Activated T-helper 1 cell treated with anti-CD3 and anti-CD28 coated beads, Interleukin-12 subunit alpha, Interleukin-12 subunit beta, Interleukin-2, Interleukin-4 antibody, amounts not matched to agents 30 ng/mL and 10 ng/mL and 1 ng/mL, durations not matched to agents 14 hours and 24 hours and 36 hours (primary cell): ENCODE results near the gene RPN2. TPM values are rescaled to one million over a fixed set of nuclear protein-coding genes. Genes with fewer than 3 reads are reported as not detected.
A peak's percentile ranks its signal among the peaks of the same experiment; 100 is the strongest.

Experiments
- DNase-seq: peaks from one replicate; pipeline ENCODE4 v3.0.0; 2021; ENCODE audit warnings: low spot score
- H3K27ac Mint-ChIP-seq: one replicate; pipeline ENCODE4 v1.8.0; 2021; ENCODE audit warnings: mild to moderate bottlenecking, mixed read lengths
- H3K27me3 Mint-ChIP-seq: one replicate; pipeline ENCODE4 v1.8.0; 2022; ENCODE audit warnings: mild to moderate bottlenecking, moderate library complexity, mixed read lengths; ENCODE audit not compliant: insufficient read depth
- H3K36me3 Mint-ChIP-seq: one replicate; pipeline ENCODE4 v1.8.0; 2021; ENCODE audit warnings: low read depth, mixed read lengths
- H3K4me1 Mint-ChIP-seq: one replicate; pipeline ENCODE4 v1.8.0; 2021; ENCODE audit warnings: low read depth, mixed read lengths
- H3K4me3 Mint-ChIP-seq: one replicate; pipeline ENCODE4 v1.8.0; 2021; ENCODE audit warnings: mild to moderate bottlenecking, moderate library complexity, mixed read lengths
- H3K9me3 Mint-ChIP-seq: one replicate; pipeline ENCODE4 v1.8.0; 2021; ENCODE audit warnings: mixed read lengths
- intact Hi-C: fragments of 100-400 bp; cut with micrococcal nuclease; formaldehyde crosslinking; loops from one replicate; pipeline ENCODE4 v1.15.1; 2024
- total RNA-seq: library from RNA; stranded (reverse); gene quantifications from 2 replicates; pipeline ENCODE4 v1.2.3, GENCODE V29; 2022

RPN2 gene
- total RNA-seq, 1 donor from 2014 or later = 223 TPM

DNA sequence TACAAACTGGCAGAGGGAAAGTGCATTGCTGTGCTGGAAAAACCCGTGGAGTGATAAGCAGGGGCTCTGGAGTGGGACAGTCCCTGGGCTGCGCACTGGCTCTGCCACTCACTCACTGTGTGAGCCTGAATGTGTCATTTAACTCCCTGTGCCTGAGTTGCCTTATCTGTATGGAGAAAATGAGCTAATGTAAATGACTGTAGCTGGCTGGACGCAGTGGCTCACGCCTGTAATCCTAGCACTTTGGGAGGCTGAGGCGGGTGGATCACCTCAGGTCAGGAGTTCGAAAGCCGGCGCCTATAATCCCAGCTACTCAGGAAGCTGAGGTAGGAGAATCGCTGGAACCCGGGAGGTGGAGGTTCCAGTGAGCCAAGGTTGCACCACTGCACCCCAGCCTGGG lies 18.4 kb upstream of the RPN2 start:
- Mint-ChIP-seq H3K27me3 (peaks cover 16% of the 10 kb centered on the region), H3K9me3 (no peaks in the 10 kb centered on the region), H3K4me3 (no peak overlapping the region), H3K4me1 (no peaks in the 10 kb centered on the region), H3K36me3 (no peaks in the 10 kb centered on the region), H3K27ac (no peak overlapping the region)
- intact Hi-C loops = no loop called here
- no peak for DNase-seq

DNA sequence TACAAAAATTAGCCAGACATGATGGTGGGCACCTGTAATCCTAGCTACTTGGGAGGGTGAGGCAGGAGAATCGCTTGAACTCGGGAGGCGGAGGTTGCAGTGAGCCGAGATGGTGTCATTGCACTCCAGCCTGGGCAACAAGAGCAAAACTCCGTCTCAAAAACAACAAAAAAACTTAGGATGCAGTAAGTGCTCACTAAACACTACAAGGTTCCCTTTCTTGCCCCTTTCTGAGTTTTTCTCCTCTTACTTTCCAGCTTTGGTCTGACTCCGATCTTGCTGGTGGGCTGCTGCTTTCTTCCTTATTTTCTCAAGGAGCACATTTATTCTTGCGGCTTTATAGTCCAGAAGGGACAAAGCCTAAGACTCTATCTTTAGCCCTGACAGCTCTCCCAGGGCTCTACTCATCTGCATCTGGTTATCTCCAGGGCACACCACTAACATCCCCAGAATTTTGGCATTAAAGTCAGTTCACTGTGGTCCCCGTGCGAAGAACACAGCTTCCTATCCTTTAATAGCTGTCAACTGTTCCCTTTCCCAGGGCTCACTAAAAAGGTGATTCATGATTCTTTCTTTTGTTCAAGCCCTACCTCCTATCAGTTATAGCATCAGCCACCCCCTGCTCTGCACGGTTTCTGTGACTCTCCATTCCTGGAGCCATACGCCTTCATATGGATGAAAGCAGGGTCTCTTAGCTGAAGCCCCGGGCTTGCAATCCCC lies 17.1 kb upstream of the RPN2 start:
- DNase-seq = no peak
- Mint-ChIP-seq H3K9me3 (no peaks in the 10 kb centered on the region), H3K4me1 (no peaks in the 10 kb centered on the region), H3K27me3 (peaks cover 16% of the 10 kb centered on the region), H3K27ac (no peak overlapping the region), H3K4me3 (no peak overlapping the region), H3K36me3 (no peaks in the 10 kb centered on the region)
- intact Hi-C loops = no loop called here

DNA sequence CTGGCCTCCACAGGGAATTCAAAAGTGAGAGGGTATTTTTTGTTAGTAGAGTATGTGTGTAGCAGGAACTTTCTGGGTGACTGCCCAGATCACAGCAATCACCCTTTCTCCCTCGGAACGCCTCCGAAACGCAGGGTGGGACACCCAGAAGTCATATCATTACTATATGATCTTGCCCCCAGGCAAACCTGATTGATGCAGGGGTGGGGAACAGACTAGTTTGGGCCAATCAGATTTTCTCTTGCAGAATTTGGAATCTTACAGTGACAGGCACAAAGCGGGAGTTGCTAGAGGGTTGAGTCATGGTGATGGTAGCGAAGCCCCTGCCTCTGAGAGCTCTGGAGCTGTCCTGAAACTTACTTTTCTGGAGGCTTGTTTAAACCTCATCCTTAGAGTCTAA lies 16.5 kb upstream of the RPN2 start:
- no peak for DNase-seq
- Mint-ChIP-seq H3K9me3 (no peaks in the 10 kb centered on the region), H3K4me3 (no peak overlapping the region), H3K36me3 (no peaks in the 10 kb centered on the region), H3K27me3 (peaks cover 16% of the 10 kb centered on the region), H3K4me1 (no peaks in the 10 kb centered on the region), H3K27ac (no peak overlapping the region)
- intact Hi-C loops = no loop called here

DNA sequence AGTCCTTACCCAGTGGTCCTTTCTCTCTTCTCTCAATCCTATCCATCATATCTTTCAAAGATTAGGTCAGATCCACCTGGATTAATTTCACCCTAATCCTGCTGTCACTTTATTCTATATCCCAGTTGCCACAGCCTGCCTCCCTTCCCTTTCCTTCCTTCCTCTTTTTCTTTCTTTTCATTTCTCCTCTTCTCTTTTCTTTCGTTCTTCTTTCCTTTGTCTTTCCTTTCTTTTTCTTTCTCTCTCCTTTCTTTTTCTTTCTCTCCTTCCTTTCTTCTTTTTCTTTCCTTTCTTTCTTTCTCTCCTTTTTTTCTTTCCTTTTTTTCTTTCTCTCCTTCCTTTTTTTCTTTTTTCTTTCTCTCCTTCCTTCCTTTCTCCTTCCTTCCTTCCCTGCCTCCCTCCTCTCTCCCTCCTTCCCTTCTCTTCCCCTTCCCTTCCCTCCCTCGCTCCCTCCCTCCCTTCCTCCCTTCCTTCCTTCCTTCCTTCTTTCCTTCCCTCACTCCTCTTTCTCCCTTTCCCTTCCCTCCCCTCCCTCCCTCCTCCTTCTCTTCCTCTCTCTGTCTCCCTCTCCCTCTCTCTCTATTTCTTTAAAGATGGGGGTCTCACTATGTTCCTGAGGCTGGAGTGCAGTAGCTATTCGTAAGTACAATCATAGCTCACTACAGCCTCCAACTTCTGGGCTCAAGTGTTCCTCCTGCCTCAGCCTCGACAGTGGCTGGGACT lies 15.1 kb upstream of the RPN2 start:
- H3K27ac Mint-ChIP-seq = no peak overlapping the region
- no peak overlapping the region for H3K4me3 Mint-ChIP-seq
- no peaks in the 10 kb centered on the region for H3K36me3 Mint-ChIP-seq
- no peaks in the 10 kb centered on the region for H3K4me1 Mint-ChIP-seq
- no peaks in the 10 kb centered on the region for H3K9me3 Mint-ChIP-seq
- no peak for DNase-seq
- intact Hi-C loops = no loop called here
- peaks cover 16% of the 10 kb centered on the region for H3K27me3 Mint-ChIP-seq

- no peaks in the 10 kb centered on the region for H3K36me3 Mint-ChIP-seq
- no peaks in the 10 kb centered on the region for H3K9me3 Mint-ChIP-seq
- H3K4me1 Mint-ChIP-seq = no peaks in the 10 kb centered on the region
- DNase-seq = no peak
- H3K4me3 Mint-ChIP-seq = no peak overlapping the region
- no peak overlapping the region for H3K27ac Mint-ChIP-seq
- intact Hi-C loops = no loop called here
- H3K27me3 Mint-ChIP-seq = peaks cover 16% of the 10 kb centered on the region
Observed at GRCh38 chr20:37165031-37165430, 14.1 kb upstream of the RPN2 start.

GRCh38 chr20:37166867-37167266 lies 12.3 kb upstream of the RPN2 start:
- Mint-ChIP-seq H3K27me3 (peaks cover 16% of the 10 kb centered on the region), H3K4me1 (no peaks in the 10 kb centered on the region), H3K27ac (no peak overlapping the region), H3K4me3 (no peak overlapping the region), H3K36me3 (no peaks in the 10 kb centered on the region), H3K9me3 (no peaks in the 10 kb centered on the region)
- DNase-seq = no peak
- intact Hi-C loops = no loop called here

- intact Hi-C loops = loop anchor here (10.0 kb wide), 2 partner anchors 158 to 832 kb away; no protein-coding TSS in a partner anchor
- H3K9me3 Mint-ChIP-seq = no peaks in the 10 kb centered on the region
- H3K4me1 Mint-ChIP-seq = peaks cover under 1% of the 10 kb centered on the region
- no peak for DNase-seq
- peaks cover 9% of the 10 kb centered on the region for H3K27me3 Mint-ChIP-seq
- H3K4me3 Mint-ChIP-seq = no peak overlapping the region
- no peak overlapping the region for H3K27ac Mint-ChIP-seq
- H3K36me3 Mint-ChIP-seq = peaks cover 1% of the 10 kb centered on the region
Observed at GRCh38 chr20:37172836-37173235, 6.3 kb upstream of the RPN2 start.

DNA sequence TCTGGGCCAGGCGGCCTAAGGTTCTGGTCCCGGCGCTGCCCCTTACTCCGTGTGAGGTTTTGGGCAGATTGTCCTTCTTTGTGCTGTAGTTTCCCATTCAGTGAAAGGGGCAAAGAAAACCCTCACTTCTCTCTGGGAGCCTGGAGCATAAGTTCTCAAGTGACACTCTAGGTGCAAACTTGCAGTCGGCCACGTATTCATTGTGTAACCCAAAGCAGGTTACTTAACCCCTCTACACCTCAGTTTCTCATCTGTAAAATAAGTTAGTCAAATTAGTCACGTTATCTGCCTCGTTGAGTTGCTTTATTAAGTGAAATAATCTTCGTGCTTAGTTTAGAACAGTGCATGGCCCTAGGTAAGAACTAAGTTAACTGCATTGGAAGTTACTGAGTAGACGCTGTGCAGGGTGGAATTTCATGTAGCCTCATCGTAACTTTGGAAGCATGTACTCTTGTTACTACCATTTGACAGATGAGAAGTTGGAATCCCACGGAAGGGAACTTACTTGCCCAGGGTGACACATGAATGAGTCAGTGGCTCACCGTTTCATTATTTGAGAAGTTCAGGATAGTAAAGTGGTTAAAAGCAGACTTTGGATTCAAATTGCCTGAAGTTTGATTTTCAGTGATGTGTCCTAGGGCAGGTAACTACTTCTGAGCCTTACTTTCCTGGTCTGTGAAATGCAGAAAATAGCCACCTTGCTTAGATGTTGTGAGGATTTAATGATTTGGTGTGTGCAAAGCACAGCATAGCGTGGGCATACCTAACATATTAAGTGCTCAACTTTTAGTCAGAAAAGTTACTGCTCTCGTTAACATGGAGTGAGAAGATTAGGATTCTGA lies 774 bp downstream of the RPN2 start:
- intact Hi-C loops = loop anchor here (1.0 to 10.0 kb wide), 7 partner anchors 12 to 825 kb away; partner anchors contain the start of genes BLCAP, MANBAL and SAMHD1
- peaks cover 21% of the 10 kb centered on the region for H3K36me3 Mint-ChIP-seq
- DNase-seq = no peak
- H3K4me3 Mint-ChIP-seq = peak overlapping the region; percentile 99
- H3K27ac Mint-ChIP-seq = peak overlapping the region; percentile 96
- peaks cover 41% of the 10 kb centered on the region for H3K4me1 Mint-ChIP-seq
- H3K27me3 Mint-ChIP-seq = peaks cover 2% of the 10 kb centered on the region
- H3K9me3 Mint-ChIP-seq = no peaks in the 10 kb centered on the region

DNA sequence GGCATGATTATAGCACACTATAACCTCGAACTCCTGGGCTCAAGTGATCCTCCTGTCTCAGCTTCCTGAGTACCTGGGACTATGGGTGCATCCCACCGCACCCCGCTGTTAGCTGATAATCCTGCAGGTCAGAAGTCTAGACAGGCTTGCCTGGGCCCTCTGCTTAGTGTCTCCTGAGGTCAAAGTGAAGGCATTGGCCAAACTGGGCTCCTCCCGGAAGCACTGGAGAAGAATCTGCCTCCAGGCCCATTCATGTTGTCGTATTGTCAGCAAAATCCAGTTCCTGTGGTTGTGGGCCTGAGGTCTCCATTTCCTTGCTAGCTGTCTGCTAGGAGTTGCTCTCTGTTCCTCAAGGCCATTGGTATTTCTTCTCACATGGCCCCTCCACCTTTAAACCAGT lies 6.6 kb downstream of the RPN2 start:
- Mint-ChIP-seq H3K4me1 (peaks cover 59% of the 10 kb centered on the region), H3K4me3 (no peak overlapping the region), H3K36me3 (peaks cover 43% of the 10 kb centered on the region), H3K27ac (no peak overlapping the region), H3K9me3 (no peaks in the 10 kb centered on the region), H3K27me3 (no peaks in the 10 kb centered on the region)
- intact Hi-C loops = no loop called here
- no peak for DNase-seq

GRCh38 chr20:37188787-37189186 lies 9.7 kb downstream of the RPN2 start:
- Mint-ChIP-seq H3K36me3 (peaks cover 45% of the 10 kb centered on the region), H3K27me3 (no peaks in the 10 kb centered on the region), H3K27ac (no peak overlapping the region), H3K9me3 (no peaks in the 10 kb centered on the region), H3K4me3 (no peak overlapping the region), H3K4me1 (peaks cover 65% of the 10 kb centered on the region)
- DNase-seq = no peak
- intact Hi-C loops = no loop called here

GRCh38 chr20:37189416-37190016 lies 10.4 kb downstream of the RPN2 start:
- intact Hi-C loops = no loop called here
- no peaks in the 10 kb centered on the region for H3K9me3 Mint-ChIP-seq
- no peaks in the 10 kb centered on the region for H3K27me3 Mint-ChIP-seq
- peak overlapping the region; percentile 3 for H3K27ac Mint-ChIP-seq
- peaks cover 65% of the 10 kb centered on the region for H3K4me1 Mint-ChIP-seq
- peak overlapping the region; percentile 8 for H3K4me3 Mint-ChIP-seq
- no peak for DNase-seq
- peaks cover 42% of the 10 kb centered on the region for H3K36me3 Mint-ChIP-seq

DNA sequence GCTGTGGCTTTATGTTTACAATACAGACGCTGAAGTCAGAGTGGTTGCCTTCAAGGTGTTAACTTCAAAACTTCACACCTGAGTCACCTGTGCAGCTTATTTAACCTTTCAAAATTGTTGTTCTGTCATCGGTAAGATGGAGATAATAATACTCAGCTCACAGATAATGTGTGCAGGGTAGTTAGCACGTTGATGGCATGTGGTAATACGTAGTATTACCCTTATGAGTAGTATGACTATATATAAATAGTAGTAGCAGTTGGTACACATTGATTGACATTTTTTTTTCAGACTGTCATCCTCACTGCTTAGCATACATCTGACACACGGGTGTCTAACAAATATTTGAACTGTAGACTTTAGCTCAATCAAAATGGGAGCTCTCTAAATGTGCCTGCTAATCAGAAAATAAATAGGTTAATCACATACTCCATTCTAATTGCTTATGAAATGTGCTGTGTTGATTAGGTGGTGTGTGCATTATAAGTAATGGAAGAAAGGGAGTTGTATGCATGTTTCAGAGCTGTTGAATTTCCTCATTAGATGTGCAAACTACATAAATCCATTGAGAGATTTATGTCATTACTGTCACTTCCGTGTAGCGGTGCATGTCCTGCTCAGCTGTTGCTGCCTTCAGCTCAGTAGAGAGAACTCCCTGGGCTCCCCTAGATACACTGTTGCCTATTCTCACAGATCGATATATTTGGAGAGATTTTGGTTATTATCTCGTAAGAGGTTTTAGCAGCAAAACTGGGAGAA lies 11.4 kb downstream of the RPN2 start:
- Mint-ChIP-seq H3K4me1 (peaks cover 70% of the 10 kb centered on the region), H3K9me3 (no peaks in the 10 kb centered on the region), H3K4me3 (no peak overlapping the region), H3K36me3 (peaks cover 42% of the 10 kb centered on the region), H3K27me3 (no peaks in the 10 kb centered on the region), H3K27ac (no peak overlapping the region)
- intact Hi-C loops = no loop called here
- no peak for DNase-seq
